Stomach smooth muscle (tissue), 2 donors: Measurements from ENCODE around the gene IFTAP.

ENCODE experiments used
- H3K27ac ChIP-seq: one replicate; pipeline ENCODE4 v1.7.0; 2013; ENCODE audit warnings: mild to moderate bottlenecking, low read length, inconsistent platforms
- H3K27me3 ChIP-seq, 2 donors: one replicate each; pipeline ENCODE4 v1.7.0; 2013; ENCODE audit warnings: low read length in 2 of 2; ENCODE audit not compliant: insufficient read depth in 2 of 2, control insufficient read depth in 1 of 2
- H3K36me3 ChIP-seq, 2 donors: one replicate each; pipeline ENCODE4 v1.7.0; 2013; ENCODE audit warnings: low read length in 2 of 2; ENCODE audit not compliant: control insufficient read depth in 2 of 2, insufficient read depth in 2 of 2
- H3K4me1 ChIP-seq: one replicate; pipeline ENCODE4 v1.7.0; 2013; ENCODE audit warnings: low read length; ENCODE audit not compliant: control insufficient read depth, insufficient read depth
- H3K4me3 ChIP-seq, 2 donors: one replicate each; pipeline ENCODE4 v1.7.0; 2013; ENCODE audit warnings: low read length in 2 of 2
- H3K9ac ChIP-seq, 2 donors: one replicate each; pipeline ENCODE4 v1.7.0; 2013; ENCODE audit warnings: low read length in 2 of 2, mild to moderate bottlenecking in 1 of 2
- H3K9me3 ChIP-seq, 2 donors: one replicate each; pipeline ENCODE4 v1.7.0; 2013; ENCODE audit warnings: low read length in 2 of 2; ENCODE audit not compliant: control insufficient read depth in 2 of 2
- donor health status: healthy.
- donor health status: Pancreatic carcinoma.

Gene IFTAP

GRCh38 chr11:36569095-36569494 is 25.2 kb upstream of the IFTAP start:
- no peak overlapping the region for H3K27ac ChIP-seq
- no peak overlapping the region for H3K4me3 ChIP-seq
- no peaks in the 10 kb centered on the region for H3K36me3 ChIP-seq
- no peaks in the 10 kb centered on the region for H3K9me3 ChIP-seq
- no peaks in the 10 kb centered on the region for H3K4me1 ChIP-seq
- H3K9ac ChIP-seq: no peak overlapping the region
- no peaks in the 10 kb centered on the region for H3K27me3 ChIP-seq

GRCh38 chr11:36574486-36574885 is 19.8 kb upstream of the IFTAP start:
- Histone ChIP-seq H3K27me3 (no peaks in the 10 kb centered on the region), H3K27ac (no peak overlapping the region), H3K9me3 (no peaks in the 10 kb centered on the region), H3K36me3 (no peaks in the 10 kb centered on the region), H3K4me3 (no peak overlapping the region), H3K9ac (no peak overlapping the region), H3K4me1 (peaks cover 3% of the 10 kb centered on the region)

- Histone ChIP-seq H3K27ac (no peak overlapping the region), H3K9ac (no peak overlapping the region), H3K4me3 (no peak overlapping the region), H3K27me3 (no peaks in the 10 kb centered on the region), H3K9me3 (no peaks in the 10 kb centered on the region), H3K36me3 (no peaks in the 10 kb centered on the region), H3K4me1 (peaks cover 3% of the 10 kb centered on the region)
Measured at GRCh38 chr11:36577373-36577772, 16.9 kb upstream of the IFTAP start.

GRCh38 chr11:36577859-36578258 is 16.4 kb upstream of the IFTAP start:
- H3K27me3 ChIP-seq: no peaks in the 10 kb centered on the region
- no peak overlapping the region for H3K4me3 ChIP-seq
- no peak overlapping the region for H3K27ac ChIP-seq
- H3K4me1 ChIP-seq: peaks cover 3% of the 10 kb centered on the region
- no peak overlapping the region for H3K9ac ChIP-seq
- H3K36me3 ChIP-seq: no peaks in the 10 kb centered on the region
- H3K9me3 ChIP-seq: no peaks in the 10 kb centered on the region

GRCh38 chr11:36578458-36578857 is 15.8 kb upstream of the IFTAP start:
- Histone ChIP-seq H3K27ac (no peak overlapping the region), H3K27me3 (no peaks in the 10 kb centered on the region), H3K9ac (no peak overlapping the region), H3K4me1 (peaks cover 3% of the 10 kb centered on the region), H3K4me3 (no peak overlapping the region), H3K36me3 (no peaks in the 10 kb centered on the region), H3K9me3 (no peaks in the 10 kb centered on the region)

GRCh38 chr11:36581536-36581935 is 12.8 kb upstream of the IFTAP start:
- no peak overlapping the region for H3K27ac ChIP-seq
- H3K9ac ChIP-seq: no peak overlapping the region
- peaks cover 3% of the 10 kb centered on the region for H3K4me1 ChIP-seq
- no peak overlapping the region for H3K4me3 ChIP-seq
- H3K27me3 ChIP-seq: no peaks in the 10 kb centered on the region
- H3K36me3 ChIP-seq: no peaks in the 10 kb centered on the region
- no peaks in the 10 kb centered on the region for H3K9me3 ChIP-seq

- H3K27me3 ChIP-seq: no peaks in the 10 kb centered on the region
- peaks cover 2% of the 10 kb centered on the region for H3K4me1 ChIP-seq
- H3K9ac ChIP-seq: no peak overlapping the region
- H3K4me3 ChIP-seq: no peak overlapping the region
- H3K27ac ChIP-seq: no peak overlapping the region
- no peaks in the 10 kb centered on the region for H3K36me3 ChIP-seq
- H3K9me3 ChIP-seq: no peaks in the 10 kb centered on the region
Measured at GRCh38 chr11:36583667-36584066, 10.6 kb upstream of the IFTAP start.

- H3K36me3 ChIP-seq: no peaks in the 10 kb centered on the region
- no peak overlapping the region for H3K27ac ChIP-seq
- H3K27me3 ChIP-seq: no peaks in the 10 kb centered on the region
- H3K9ac ChIP-seq: no peak overlapping the region
- no peaks in the 10 kb centered on the region for H3K4me1 ChIP-seq
- H3K9me3 ChIP-seq: no peaks in the 10 kb centered on the region
- H3K4me3 ChIP-seq: no peak overlapping the region
Measured at GRCh38 chr11:36586543-36586942, 7.8 kb upstream of the IFTAP start.

GRCh38 chr11:36588099-36588498 is 6.2 kb upstream of the IFTAP start:
- Histone ChIP-seq H3K9ac (no peak overlapping the region), H3K9me3 (no peaks in the 10 kb centered on the region), H3K27me3 (no peaks in the 10 kb centered on the region), H3K36me3 (no peaks in the 10 kb centered on the region), H3K4me1 (no peaks in the 10 kb centered on the region), H3K4me3 (no peak overlapping the region), H3K27ac (no peak overlapping the region)

- Histone ChIP-seq H3K36me3 (no peaks in the 10 kb centered on the region), H3K27me3 (no peaks in the 10 kb centered on the region), H3K9me3 (no peaks in the 10 kb centered on the region), H3K27ac (no peak overlapping the region), H3K4me3 (no peak overlapping the region), H3K4me1 (peaks cover 4% of the 10 kb centered on the region), H3K9ac (no peak overlapping the region)
Measured at GRCh38 chr11:36590513-36590912, 3.8 kb upstream of the IFTAP start.

- Histone ChIP-seq H3K4me3 (no peak overlapping the region), H3K4me1 (peaks cover 4% of the 10 kb centered on the region), H3K27me3 (no peaks in the 10 kb centered on the region), H3K9me3 (no peaks in the 10 kb centered on the region), H3K36me3 (no peaks in the 10 kb centered on the region), H3K27ac (no peak overlapping the region), H3K9ac (no peak overlapping the region)
Measured at GRCh38 chr11:36591433-36591832, 2.9 kb upstream of the IFTAP start.

- Histone ChIP-seq H3K27me3 (no peaks in the 10 kb centered on the region), H3K9ac (no peak overlapping the region), H3K9me3 (no peaks in the 10 kb centered on the region), H3K4me3 (no peak overlapping the region), H3K36me3 (no peaks in the 10 kb centered on the region), H3K4me1 (peaks cover 4% of the 10 kb centered on the region), H3K27ac (no peak overlapping the region)
Measured at GRCh38 chr11:36596880-36597279, 2.6 kb downstream of the IFTAP start.
